K562 (cell line): ENCODE data around the gene MGRN1. TPM values are rescaled to one million over a fixed set of nuclear protein-coding genes. Genes with fewer than 3 reads are reported as not detected.

ENCODE experiments used
- ATAC-seq: fragments of 200-7000 bp; cut with Tn5 transposase; 3 replicates; pipeline ENCODE4 v1.9.1; 2020; ENCODE audit warnings: moderate library complexity
- BruUV-seq: library from RNA; stranded (reverse); fragments of 400-500 nt; replicated peaks from 2 replicates; lab custom pipeline; 2021; lab: Mats Ljungman, UMichigan
- CTCF ChIA-PET: fragments of 300-600 bp; formaldehyde crosslinking; extraction: SDS; loops from one replicate; lab custom pipeline; 2021; ENCODE audit warnings: low intra/inter-chr PET ratio; lab: Yijun Ruan, JAX
- POLR2A ChIA-PET: fragments of 300-600, 350-650 bp; sonication (Branson Sonifier 250); formaldehyde crosslinking; extraction: SDS; loops from one replicate; lab custom pipeline; 2021; ENCODE audit warnings: antibody characterized with exemption, inconsistent platforms; lab: Yijun Ruan, JAX
- DNase-seq, 4 experiments: peaks; one replicate each; pipeline versions ENCODE4 v3.0.0 to v3.0.0-alpha.2; 2011 to 2018; ENCODE audit warnings: low spot score in 3 of 4, mixed read lengths in 3 of 4; ENCODE audit errors: extremely low read depth in 1 of 4
- FAIRE-seq: peaks from 2 replicates; lab custom pipeline; 2011; peaks lifted over from hg19 to GRCh38; lab: Jason Lieb, UNC
- H2AFZ ChIP-seq: 2 replicates; pipeline ENCODE4 v1.6.0; 2011; ENCODE audit warnings: low read depth, low read length, control low read depth, inconsistent platforms
- H3K27ac ChIP-seq: fragments of 200-600 bp; 3 replicates; pipeline ENCODE4 v1.8.0; 2011; ENCODE audit warnings: low read depth, mild to moderate bottlenecking, control low read depth, inconsistent platforms, low read length, moderate library complexity, mixed read lengths; ENCODE audit errors: extremely low read depth
- H3K27me3 ChIP-seq, 2 experiments: fragments of 300-600 bp in 1 of 2; 2 replicates in 1 of 2; 3 replicates in 1 of 2; pipeline versions ENCODE4 v1.6.0 to v1.8.0; 2011; ENCODE audit warnings: inconsistent platforms in 2 of 2, low read length in 2 of 2, mild to moderate bottlenecking in 1 of 2, mixed read lengths in 1 of 2, moderate library complexity in 1 of 2; ENCODE audit not compliant: control insufficient read depth in 2 of 2, insufficient read depth in 2 of 2
- H3K36me3 ChIP-seq: fragments of 300-600 bp; 3 replicates; pipeline ENCODE4 v1.8.0; 2011; ENCODE audit warnings: mild to moderate bottlenecking, low read length, inconsistent platforms; ENCODE audit not compliant: control insufficient read depth, insufficient read depth
- H3K4me1 ChIP-seq, 2 experiments: fragments of 200-600 bp in 1 of 2; replicated peaks in 1 of 2; 2 replicates in 1 of 2; 3 replicates in 1 of 2; pipeline versions ENCODE4 v1.5.1 to v1.8.0; 2011; ENCODE audit warnings: inconsistent platforms in 2 of 2, low read length in 2 of 2, mild to moderate bottlenecking in 1 of 2, mixed read lengths in 1 of 2, moderate library complexity in 1 of 2; ENCODE audit not compliant: control insufficient read depth in 2 of 2, insufficient read depth in 2 of 2
- H3K4me2 ChIP-seq: 2 replicates; pipeline ENCODE4 v1.6.1; 2011; ENCODE audit warnings: low read length, control low read depth, inconsistent platforms, mixed read lengths; ENCODE audit not compliant: insufficient read depth
- H3K4me3 ChIP-seq: fragments of 200-600 bp; sonication (generic), shearing (Covaris generic); 2 replicates; pipeline ENCODE4 v1.5.1; 2016; ENCODE audit warnings: control low read depth, inconsistent platforms
- H3K79me2 ChIP-seq: fragments of 200-600 bp; 3 replicates; pipeline ENCODE4 v1.8.0; 2011; ENCODE audit warnings: low read length, inconsistent platforms; ENCODE audit not compliant: control insufficient read depth, insufficient read depth
- H3K9ac ChIP-seq, 2 experiments: 2 replicates each; pipeline versions ENCODE4 v1.6.0 to v1.6.1; 2011; ENCODE audit warnings: low read depth in 2 of 2, low read length in 2 of 2, control low read depth in 1 of 2, inconsistent platforms in 1 of 2, mild to moderate bottlenecking in 1 of 2, mixed read lengths in 1 of 2; ENCODE audit not compliant: insufficient read depth in 1 of 2
- H3K9me1 ChIP-seq: one replicate; pipeline ENCODE4 v1.6.0; 2011; ENCODE audit warnings: inconsistent platforms, mild to moderate bottlenecking, low read length, moderate library complexity; ENCODE audit not compliant: control insufficient read depth, insufficient read depth
- H3K9me3 ChIP-seq: replicated peaks from 2 replicates; pipeline ENCODE4 v1.5.1; 2011; ENCODE audit warnings: low read depth, low read length, inconsistent platforms; ENCODE audit not compliant: control insufficient read depth, insufficient read depth
- H4K20me1 ChIP-seq: replicated peaks from 2 replicates; pipeline ENCODE4 v1.6.1; 2011; ENCODE audit warnings: low read length, inconsistent platforms, mixed read lengths; ENCODE audit not compliant: control insufficient read depth, insufficient read depth
- CREB1 ChIP-seq, 2 experiments: sonication (generic) in 1 of 2; formaldehyde crosslinking in 1 of 2; IDR thresholded peaks; 2 replicates each; pipeline versions ENCODE4 v1.6.1 to v1.8.0; 2012 to 2022; ENCODE audit warnings: inconsistent platforms in 1 of 2, mild to moderate bottlenecking in 1 of 2, missing genetic modification reagents in 1 of 2, moderate library complexity in 1 of 2
- HNRNPK ChIP-seq: fragments of 200-400 bp; formaldehyde crosslinking; IDR thresholded peaks from one replicate; pipeline ENCODE4 v1.6.1; 2018; ENCODE audit warnings: mild to moderate bottlenecking, low read depth, low read length; ENCODE audit not compliant: poor library complexity, severe bottlenecking
- ZNF121 ChIP-seq: sonication (generic); formaldehyde crosslinking; conservative IDR thresholded peaks from 2 replicates; pipeline ENCODE4 v1.8.0; 2022; ENCODE audit warnings: missing genetic modification reagents
- WGBS: fragments of 100-300 bp; shearing (Covaris generic); methylation state at CpG from one replicate; pipeline ENCODE4 v1.1.6; 2016; ENCODE audit warnings: low coverage, mixed read lengths; ENCODE audit not compliant: insufficient coverage; ENCODE audit errors: missing lambda C conversion rate; 5-methylcytosine and 5-hydroxymethylcytosine counted together
- in situ Hi-C: fragments of 300-500 bp; cut with MboI; formaldehyde crosslinking; loops from 4 replicates; pipeline ENCODE4 v1.15.0; 2018; ENCODE audit warnings: inconsistent platforms, mixed read lengths
- intact Hi-C: fragments of 100-400 bp; cut with micrococcal nuclease; formaldehyde crosslinking; loops from 2 replicates; pipeline ENCODE4 v1.14.2; 2022
- polyA plus RNA-seq, 8 experiments: library from polyadenylated mRNA; depleted of rRNA in 4 of 8; stranded (reverse) in 5 of 8; unstranded in 3 of 8; fragments of >200 nt; fragmentation: Nextera tagmentation in 2 of 8; fragmentation: Illumina TruSeq in 1 of 8; extraction: Ambion mirVana in 2 of 8; extraction: Trizol in 1 of 8; gene quantifications; 2 replicates each; pipeline versions ENCODE4 v1.2.1 to v1.2.3, GENCODE V29; 2011 to 2014; ENCODE audit warnings: inconsistent platforms in 1 of 8, missing spikeins in 1 of 8
- total RNA-seq, 7 experiments: library from RNA; depleted of rRNA in 6 of 7; stranded (reverse); fragments of >200 nt in 6 of 7; fragmentation: Illumina TruSeq in 2 of 7; extraction: Trizol in 2 of 7; gene quantifications; 2 replicates each; pipeline versions ENCODE4 v1.2.1 to v1.2.3, GENCODE V29; 2011 to 2021; ENCODE audit warnings: low replicate concordance in 1 of 7
- TF ChIP-seq, protein P1 (sequence below), 3 experiments: IDR thresholded peaks in 2 of 3; conservative IDR thresholded peaks in 1 of 3; 2 replicates each; pipeline ENCODE4 v1.5.1; 2011 to 2012; ENCODE audit warnings: low read length in 3 of 3, mild to moderate bottlenecking in 3 of 3, control low read depth in 2 of 3, improper control_type of control experiment in 1 of 3, inconsistent platforms in 1 of 3, low read depth in 1 of 3, mixed read lengths in 1 of 3, moderate library complexity in 1 of 3; ENCODE audit not compliant: insufficient read depth in 2 of 3

MGRN1 gene
- total and polyA plus RNA-seq, 9 of the 15 experiments (the other 6 are each of a cell fraction or from before 2014, with no cell fraction given), result 0.15 to 37.9 (median 6.0) TPM

DNA sequence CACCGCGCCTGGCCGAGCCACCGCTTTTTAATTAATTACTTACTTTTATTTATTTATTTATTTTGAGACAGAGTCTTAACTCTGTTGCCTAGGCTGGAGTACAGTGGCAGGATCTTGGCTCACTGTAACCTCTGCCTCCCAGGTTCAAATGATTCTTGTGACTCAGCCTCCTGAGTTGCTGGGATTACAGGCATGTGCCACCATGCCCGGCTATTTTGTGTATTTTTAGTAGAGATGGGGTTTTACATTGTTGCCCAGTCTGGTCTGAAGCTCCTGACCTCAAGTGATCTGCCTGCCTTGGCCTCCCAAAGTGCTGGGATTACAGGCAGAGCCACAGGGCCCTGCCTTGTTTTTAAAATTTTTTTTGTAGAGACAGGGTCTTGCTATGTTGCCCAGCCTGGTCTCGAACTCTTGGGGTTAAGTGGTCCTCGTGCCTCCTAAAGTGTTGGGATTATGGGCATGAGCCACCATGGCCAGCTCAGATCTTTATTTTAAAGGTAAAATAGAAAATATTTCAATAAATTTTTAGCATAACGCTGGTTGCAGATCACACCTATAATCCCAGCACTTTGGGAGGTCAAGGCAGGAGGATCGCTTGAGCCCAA, 50.4 kb downstream of the MGRN1 start:
- DNase-seq, result no peak
- H3K79me2 ChIP-seq, result no peaks in the 10 kb centered on the region
- H2AFZ ChIP-seq, result no peak overlapping the region
- CTCF ChIA-PET, result no interaction called here
- peaks cover 0 to 38% of the 10 kb centered on the region in 2 experiments; a peak in 2 of 5 replicates for H3K4me1 ChIP-seq
- no peak for ATAC-seq
- intact Hi-C loops (no loop called here), in situ Hi-C loops (no loop called here)
- H3K27ac ChIP-seq, result no peak overlapping the region
- no peak overlapping the region for H3K4me3 ChIP-seq
- H3K9me3 ChIP-seq, result no peaks in the 10 kb centered on the region
- H3K27me3 ChIP-seq, result no peaks in the 10 kb centered on the region
- no peak overlapping the region for H3K9ac ChIP-seq
- TF ChIP-seq HNRNPK (no peak), CREB1 (IDR thresholded peaks at IDR 0.05) (no peak), CREB1 (CRISPR knock-in tag; IDR thresholded peaks at IDR 0.05) (no peak), ZNF121 (CRISPR knock-in tag) (peak; percentile 57)
- TF ChIP-seq, protein P1, sequence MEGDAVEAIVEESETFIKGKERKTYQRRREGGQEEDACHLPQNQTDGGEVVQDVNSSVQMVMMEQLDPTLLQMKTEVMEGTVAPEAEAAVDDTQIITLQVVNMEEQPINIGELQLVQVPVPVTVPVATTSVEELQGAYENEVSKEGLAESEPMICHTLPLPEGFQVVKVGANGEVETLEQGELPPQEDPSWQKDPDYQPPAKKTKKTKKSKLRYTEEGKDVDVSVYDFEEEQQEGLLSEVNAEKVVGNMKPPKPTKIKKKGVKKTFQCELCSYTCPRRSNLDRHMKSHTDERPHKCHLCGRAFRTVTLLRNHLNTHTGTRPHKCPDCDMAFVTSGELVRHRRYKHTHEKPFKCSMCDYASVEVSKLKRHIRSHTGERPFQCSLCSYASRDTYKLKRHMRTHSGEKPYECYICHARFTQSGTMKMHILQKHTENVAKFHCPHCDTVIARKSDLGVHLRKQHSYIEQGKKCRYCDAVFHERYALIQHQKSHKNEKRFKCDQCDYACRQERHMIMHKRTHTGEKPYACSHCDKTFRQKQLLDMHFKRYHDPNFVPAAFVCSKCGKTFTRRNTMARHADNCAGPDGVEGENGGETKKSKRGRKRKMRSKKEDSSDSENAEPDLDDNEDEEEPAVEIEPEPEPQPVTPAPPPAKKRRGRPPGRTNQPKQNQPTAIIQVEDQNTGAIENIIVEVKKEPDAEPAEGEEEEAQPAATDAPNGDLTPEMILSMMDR (IDR thresholded peaks at IDR 0.05 in 2 of 3, conservative IDR thresholded peaks at IDR 0.05 in 1 of 3; ENCODE audit: insufficient read depth in 2 of 3, low read depth in 1 of 3, low read length in 3 of 3), result no peak
- H3K9me1 ChIP-seq, result no peaks in the 10 kb centered on the region
- H4K20me1 ChIP-seq, result no peaks in the 10 kb centered on the region
- 95% methylated on average over 9 of the region's 9 CpGs for WGBS
- no peak overlapping the region for H3K4me2 ChIP-seq
- POLR2A ChIA-PET, result interaction anchor here (0.7 to 0.8 kb wide), 3 partner anchors 18 to 1232 kb away, joined by 3 read pairs; partner anchors contain the start of genes NAA60, NUDT16L1 and ZNF597
- BruUV-seq, result no TSS peak
- FAIRE-seq, result no peak
- H3K36me3 ChIP-seq, result peaks cover 32% of the 10 kb centered on the region; the same call in 1 of the 3 replicates
